Gastroesophageal sphincter (tissue), 4 donors: ENCODE measurements around the gene NEK3. TPM values are rescaled to one million over a fixed set of nuclear protein-coding genes. Genes with fewer than 3 reads are reported as not detected.
"Not testable (repeated sequence)": the region's sequence is repeated elsewhere in the genome, so short reads cannot be mapped to it uniquely, and the experiment has no call there.

Source experiments
- ATAC-seq: fragments of 150-250 bp; one replicate; pipeline ENCODE4 v1.9.1; 2016; ENCODE audit warnings: mild to moderate bottlenecking, moderate library complexity
- H3K27ac ChIP-seq, 4 donors: fragments of 200-600 bp; sonication (generic) in 3 of 4; 1 replicate in 3 of 4; 2 replicates in 1 of 4; pipeline ENCODE4 v1.5.1; 2016 to 2019
- H3K27me3 ChIP-seq: fragments of 200-600 bp; sonication (generic); one replicate; pipeline ENCODE4 v1.5.1; 2019
- H3K36me3 ChIP-seq, 2 donors: fragments of 200-600 bp; sonication (generic); one replicate each; pipeline ENCODE4 v1.5.1; 2019; ENCODE audit warnings: control low read depth in 1 of 2
- H3K4me1 ChIP-seq, 3 donors: fragments of 200-600 bp; sonication (generic); 1 replicate in 2 of 3; 2 replicates in 1 of 3; pipeline ENCODE4 v1.5.1; 2016 to 2019; ENCODE audit warnings: control low read depth in 2 of 3
- H3K4me3 ChIP-seq, 2 donors: fragments of 200-600 bp; sonication (generic); one replicate each; pipeline ENCODE4 v1.5.1; 2019; ENCODE audit warnings: mild to moderate bottlenecking in 1 of 2, moderate library complexity in 1 of 2
- H3K9me3 ChIP-seq, 3 donors: fragments of 200-600 bp; sonication (generic); one replicate each; pipeline ENCODE4 v1.5.1; 2017 to 2019; ENCODE audit warnings: control low read depth in 2 of 3
- EP300 ChIP-seq: sonication (generic); formaldehyde crosslinking; IDR thresholded peaks from one replicate; pipeline ENCODE4 v1.6.1; 2017; ENCODE audit warnings: antibody characterized with exemption, mild to moderate bottlenecking
- POLR2A ChIP-seq, 2 donors: fragments of 450-650 bp; IDR thresholded peaks; one replicate each; pipeline ENCODE4 v1.6.1; 2017; ENCODE audit warnings: antibody characterized with exemption in 2 of 2, mild to moderate bottlenecking in 2 of 2, moderate library complexity in 1 of 2
- POLR2AphosphoS5 ChIP-seq: sonication (generic); formaldehyde crosslinking; IDR thresholded peaks from one replicate; pipeline ENCODE4 v1.6.1; 2017; ENCODE audit warnings: antibody characterized with exemption
- WGBS, 2 donors: methylation state at CpG; one replicate each; pipeline ENCODE4 v1.1.5; 2018; ENCODE audit warnings: low coverage in 1 of 2; 5-methylcytosine and 5-hydroxymethylcytosine counted together
- total RNA-seq, 4 donors: library from RNA; depleted of rRNA; stranded (reverse); fragments of >200 nt; gene quantifications; one replicate each; pipeline ENCODE4 v1.1.0, GENCODE V29; 2016
- TF ChIP-seq, protein P1 (sequence below), 4 experiments: fragments of 200-600 bp in 2 of 4; fragments of 450-650 bp in 2 of 4; sonication (generic) in 1 of 4; IDR thresholded peaks; one replicate each; pipeline ENCODE4 v1.5.1; 2017 to 2019; ENCODE audit warnings: antibody characterized with exemption in 4 of 4, mild to moderate bottlenecking in 2 of 4, moderate library complexity in 2 of 4

The NEK3 gene
- total RNA-seq, 4 donors from 2014 or later: 7.0 to 13.5 (median 10.5) TPM

- Histone ChIP-seq H3K4me3 (no peak overlapping the region), H3K36me3 (peaks cover 0 to 92% of the 10 kb centered on the region in 2 donors), H3K9me3 (no peaks in the 10 kb centered on the region), H3K4me1 (no peaks in the 10 kb centered on the region), H3K27me3 (no peaks in the 10 kb centered on the region), H3K27ac (no peak overlapping the region)
- TF ChIP-seq POLR2A (IDR thresholded peaks at IDR 0.05): no peak
- no peak for TF ChIP-seq POLR2AphosphoS5
- TF ChIP-seq, protein P1, sequence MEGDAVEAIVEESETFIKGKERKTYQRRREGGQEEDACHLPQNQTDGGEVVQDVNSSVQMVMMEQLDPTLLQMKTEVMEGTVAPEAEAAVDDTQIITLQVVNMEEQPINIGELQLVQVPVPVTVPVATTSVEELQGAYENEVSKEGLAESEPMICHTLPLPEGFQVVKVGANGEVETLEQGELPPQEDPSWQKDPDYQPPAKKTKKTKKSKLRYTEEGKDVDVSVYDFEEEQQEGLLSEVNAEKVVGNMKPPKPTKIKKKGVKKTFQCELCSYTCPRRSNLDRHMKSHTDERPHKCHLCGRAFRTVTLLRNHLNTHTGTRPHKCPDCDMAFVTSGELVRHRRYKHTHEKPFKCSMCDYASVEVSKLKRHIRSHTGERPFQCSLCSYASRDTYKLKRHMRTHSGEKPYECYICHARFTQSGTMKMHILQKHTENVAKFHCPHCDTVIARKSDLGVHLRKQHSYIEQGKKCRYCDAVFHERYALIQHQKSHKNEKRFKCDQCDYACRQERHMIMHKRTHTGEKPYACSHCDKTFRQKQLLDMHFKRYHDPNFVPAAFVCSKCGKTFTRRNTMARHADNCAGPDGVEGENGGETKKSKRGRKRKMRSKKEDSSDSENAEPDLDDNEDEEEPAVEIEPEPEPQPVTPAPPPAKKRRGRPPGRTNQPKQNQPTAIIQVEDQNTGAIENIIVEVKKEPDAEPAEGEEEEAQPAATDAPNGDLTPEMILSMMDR (IDR thresholded peaks at IDR 0.05): no peak
- no peak for TF ChIP-seq EP300
- WGBS, 2 donors: 74 to 80% methylated on average over 5 of the region's 5 CpGs
- no peak for ATAC-seq
These were observed 10.4 kb upstream of the NEK3 start for GRCh38 chr13:52169839-52170238.

DNA sequence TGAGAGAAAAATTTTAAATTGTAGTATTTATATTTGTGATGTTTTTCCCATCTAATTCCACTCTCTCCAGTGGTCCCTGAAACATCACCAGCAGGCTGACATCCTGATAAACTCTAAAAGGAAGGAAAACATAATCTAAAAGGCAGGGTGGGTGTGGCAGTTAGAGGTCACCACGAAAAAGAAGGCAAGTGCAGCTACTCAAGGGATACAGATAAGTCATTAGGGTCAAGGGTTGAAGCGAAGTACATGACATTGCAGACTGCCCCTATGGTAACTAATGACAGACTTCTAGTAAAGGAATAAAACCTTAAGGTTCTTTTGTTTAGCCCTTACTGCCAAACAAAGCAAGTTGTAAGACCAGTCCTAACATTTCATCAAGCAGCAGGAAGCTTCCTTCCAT lies 6.0 kb upstream of the NEK3 start:
- H3K27me3 ChIP-seq: no peaks in the 10 kb centered on the region
- peaks cover 0 to 51% of the 10 kb centered on the region in 2 donors for H3K36me3 ChIP-seq
- H3K27ac ChIP-seq: no peak overlapping the region
- no peak for TF ChIP-seq POLR2A (IDR thresholded peaks at IDR 0.05)
- TF ChIP-seq POLR2AphosphoS5: no peak
- TF ChIP-seq, protein P1 (IDR thresholded peaks at IDR 0.05): no peak
- no peak for TF ChIP-seq EP300
- peaks cover 0 to 4% (median 0%) of the 10 kb centered on the region in 3 donors for H3K4me1 ChIP-seq
- 34 to 42% methylated on average over 2 of the region's 2 CpGs for WGBS, 2 donors
- no peak overlapping the region for H3K4me3 ChIP-seq
- no peak for ATAC-seq
- no peaks in the 10 kb centered on the region for H3K9me3 ChIP-seq

DNA sequence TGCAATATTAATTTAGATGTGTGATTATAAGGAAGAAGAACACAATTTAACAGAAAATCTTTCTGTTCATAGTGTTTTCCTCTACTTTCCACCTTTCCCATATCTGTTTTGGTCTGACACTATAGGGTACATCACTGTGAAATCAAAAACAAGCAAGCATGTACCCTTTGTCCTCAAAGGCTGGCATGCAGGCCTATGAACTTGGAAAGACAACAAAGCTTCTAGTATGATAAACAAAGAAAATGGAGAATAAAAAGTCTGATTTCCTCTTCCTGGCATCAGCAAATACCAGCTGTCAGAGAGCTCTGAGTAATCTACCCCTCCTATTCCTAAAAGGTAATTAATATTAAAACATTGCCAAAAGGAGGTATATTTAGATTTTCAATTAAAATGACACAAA lies 5.6 kb upstream of the NEK3 start:
- no peak overlapping the region for H3K27ac ChIP-seq
- no peaks in the 10 kb centered on the region for H3K27me3 ChIP-seq
- peaks cover 0 to 46% of the 10 kb centered on the region in 2 donors for H3K36me3 ChIP-seq
- H3K4me1 ChIP-seq: peaks cover 0 to 8% (median 0%) of the 10 kb centered on the region in 3 donors
- no peak overlapping the region for H3K4me3 ChIP-seq
- ATAC-seq: no peak
- no peak for TF ChIP-seq POLR2A (IDR thresholded peaks at IDR 0.05)
- TF ChIP-seq, protein P1 (IDR thresholded peaks at IDR 0.05): no peak
- TF ChIP-seq POLR2AphosphoS5: no peak
- no peak for TF ChIP-seq EP300
- no peaks in the 10 kb centered on the region for H3K9me3 ChIP-seq

DNA sequence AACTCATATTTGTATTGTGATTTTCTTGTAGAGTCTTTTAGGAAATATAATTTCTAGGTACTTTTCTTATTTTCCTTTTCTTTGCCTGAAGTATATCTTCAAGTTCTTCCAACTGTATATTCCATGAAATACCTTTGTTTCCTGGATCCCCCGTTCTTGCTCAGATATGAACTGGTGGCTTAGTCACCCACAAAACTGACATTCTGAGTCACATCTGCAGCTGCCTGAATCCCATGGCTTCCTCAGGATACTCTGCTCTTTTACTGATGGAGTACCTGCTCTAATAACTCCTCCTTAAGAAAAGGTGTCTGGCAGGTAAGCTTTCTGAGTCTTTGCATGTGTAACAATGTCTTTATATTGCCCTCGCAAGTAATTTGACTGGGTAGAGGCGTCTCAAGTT lies 4.5 kb upstream of the NEK3 start:
- WGBS, 2 donors: 67 to 68% methylated on average over 1 to 3 of the region's 3 CpGs

DNA sequence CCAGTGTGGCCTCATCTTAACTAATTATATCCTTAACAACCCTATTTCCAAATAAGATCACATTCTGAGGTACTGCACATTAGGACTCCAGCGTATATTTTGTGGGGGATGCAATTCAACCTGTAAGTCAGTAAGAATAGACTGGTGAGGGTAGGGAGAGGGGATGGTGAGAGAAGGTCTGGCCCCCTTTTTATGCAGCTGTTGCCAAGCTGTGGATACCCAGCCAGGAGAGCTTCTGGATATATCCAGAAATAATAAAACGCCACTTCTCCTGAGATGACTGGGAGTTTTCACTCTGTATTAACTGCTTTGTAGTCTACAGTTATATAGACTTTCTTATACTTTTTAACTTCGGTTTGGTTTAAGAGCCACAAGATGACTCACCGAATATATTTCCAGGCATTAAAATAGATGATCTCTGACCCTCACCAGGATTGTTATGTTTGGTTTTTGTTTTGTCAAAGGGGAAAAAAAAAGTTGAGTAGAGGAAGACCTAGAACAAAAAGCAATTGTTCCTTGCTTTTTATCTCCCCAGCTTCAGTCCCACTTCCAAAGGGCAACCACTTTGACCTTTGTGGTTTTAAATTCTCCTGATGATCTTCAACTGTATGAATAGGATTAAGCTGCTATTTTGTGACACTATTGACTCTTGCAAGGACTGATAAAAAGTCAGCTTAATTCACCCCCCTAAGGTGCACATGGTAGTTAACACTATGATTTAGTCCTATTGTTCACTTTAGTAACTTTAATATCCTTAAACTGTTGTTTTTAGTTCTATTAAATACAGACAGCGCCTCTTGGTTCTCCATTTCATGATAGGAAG lies 3.1 kb upstream of the NEK3 start:
- no peak for TF ChIP-seq POLR2A (IDR thresholded peaks at IDR 0.05)
- no peak for TF ChIP-seq POLR2AphosphoS5
- Histone ChIP-seq H3K4me3 (no peak overlapping the region), H3K27me3 (no peaks in the 10 kb centered on the region), H3K36me3 (peaks cover 0 to 21% of the 10 kb centered on the region in 2 donors), H3K27ac (no peak overlapping the region), H3K4me1 (peaks cover 0 to 27% (median 0%) of the 10 kb centered on the region in 3 donors), H3K9me3 (no peaks in the 10 kb centered on the region)
- 48 to 56% methylated on average over 3 to 4 of the region's 5 CpGs for WGBS, 2 donors
- ATAC-seq: no peak

More for the DNA sequence above, 4.5 kb upstream of the NEK3 start:
- H3K27ac ChIP-seq, H3K27me3 ChIP-seq, H3K4me3 ChIP-seq, ATAC-seq, H3K9me3 ChIP-seq: not testable (repeated sequence)
- peaks cover 0 to 14% (median 0%) of the 10 kb centered on the region in 3 donors for H3K4me1 ChIP-seq
- H3K36me3 ChIP-seq: peaks cover 0 to 35% of the 10 kb centered on the region in 2 donors

- TF ChIP-seq, protein P1 (IDR thresholded peaks at IDR 0.05): no peak
- TF ChIP-seq POLR2AphosphoS5 (no peak), POLR2A (IDR thresholded peaks at IDR 0.05) (no peak), EP300 (no peak)
- H3K9me3 ChIP-seq: no peaks in the 10 kb centered on the region
- H3K4me1 ChIP-seq: peaks cover 0 to 35% (median 0%) of the 10 kb centered on the region in 3 donors
- H3K4me3 ChIP-seq: no peak overlapping the region
- H3K27ac ChIP-seq: no peak overlapping the region
- 86% methylated on average over 3 of the region's 3 CpGs; no CpG with 5 or more reads in 1 of the 2 donors for WGBS, 2 donors
- H3K36me3 ChIP-seq: peaks cover 0 to 9% of the 10 kb centered on the region in 2 donors
- H3K27me3 ChIP-seq: no peaks in the 10 kb centered on the region
- no peak for ATAC-seq
These were observed 1.8 kb upstream of the NEK3 start for GRCh38 chr13:52161181-52161646.
